Breast epithelium (tissue), 4 donors: ENCODE data around the gene CHST15. TPM values are rescaled to one million over a fixed set of nuclear protein-coding genes. Genes with fewer than 3 reads are reported as not detected.

Experiments
- DNase-seq, 2 donors: peaks; one replicate each; pipeline ENCODE4 v3.0.0-alpha.2; 2019; ENCODE audit warnings: low spot score in 2 of 2
- H3K27ac ChIP-seq, 2 donors: fragments of 200-600 bp; sonication (generic) in 1 of 2; one replicate each; pipeline ENCODE4 v1.5.1; 2016 to 2019; ENCODE audit warnings: mild to moderate bottlenecking in 1 of 2
- H3K27me3 ChIP-seq, 2 donors: fragments of 200-600 bp; sonication (generic) in 1 of 2; one replicate each; pipeline versions ENCODE4 v1.5.1 to v1.6.0; 2017 to 2019; ENCODE audit warnings: control low read depth in 1 of 2, mild to moderate bottlenecking in 1 of 2
- H3K36me3 ChIP-seq: fragments of 200-600 bp; one replicate; pipeline ENCODE4 v1.5.1; 2019
- H3K4me1 ChIP-seq, 2 donors: fragments of 200-600 bp; sonication (generic); one replicate each; pipeline ENCODE4 v1.5.1; 2016 to 2019; ENCODE audit warnings: control low read depth in 1 of 2
- H3K4me3 ChIP-seq, 3 donors: fragments of 200-600 bp; sonication (generic); 1 replicate in 2 of 3; 2 replicates in 1 of 3; pipeline ENCODE4 v1.5.1; 2016 to 2019; ENCODE audit warnings: mild to moderate bottlenecking in 3 of 3, moderate library complexity in 2 of 3
- H3K9me3 ChIP-seq, 2 donors: fragments of 200-600 bp; sonication (generic) in 1 of 2; one replicate each; pipeline ENCODE4 v1.5.1; 2016 to 2019; ENCODE audit warnings: control low read depth in 1 of 2
- CTCF ChIP-seq, 3 donors: fragments of 450-650 bp; IDR thresholded peaks; one replicate each; pipeline ENCODE4 v1.5.1; 2016 to 2017; ENCODE audit warnings: antibody characterized with exemption in 3 of 3, mild to moderate bottlenecking in 3 of 3, moderate library complexity in 3 of 3
- POLR2A ChIP-seq: fragments of 450-650 bp; IDR thresholded peaks from one replicate; pipeline ENCODE4 v1.6.1; 2016; ENCODE audit warnings: antibody characterized with exemption, mild to moderate bottlenecking, moderate library complexity
- POLR2AphosphoS5 ChIP-seq, 3 donors: sonication (generic); formaldehyde crosslinking; IDR thresholded peaks; one replicate each; pipeline ENCODE4 v1.6.1; 2017; ENCODE audit warnings: antibody characterized with exemption in 3 of 3
- intact Hi-C: fragments of 100-400 bp; cut with DNase I; formaldehyde crosslinking; loops from one replicate; pipeline ENCODE4 v1.15.1; 2023; ENCODE audit warnings: low total_unique reads
- total RNA-seq, 3 donors: library from RNA; depleted of rRNA; stranded (reverse); fragments of >200 nt; gene quantifications; one replicate each; pipeline ENCODE4 v1.1.0, GENCODE V29; 2016

CHST15 gene
- total RNA-seq, 3 donors from 2014 or later = 19.0 to 57.8 (median 56.4) TPM

GRCh38 chr10:123988694-123989093 lies 104.7 kb downstream of the CHST15 start:
- Histone ChIP-seq H3K27ac (no peak overlapping the region), H3K4me3 (no peak overlapping the region), H3K9me3 (no peaks in the 10 kb centered on the region), H3K27me3 (peaks cover 3 to 29% of the 10 kb centered on the region in 2 donors), H3K36me3 (no peaks in the 10 kb centered on the region), H3K4me1 (no peaks in the 10 kb centered on the region)
- no peak for TF ChIP-seq CTCF (IDR thresholded peaks at IDR 0.05)
- no peak for TF ChIP-seq POLR2AphosphoS5 (IDR thresholded peaks at IDR 0.05)
- TF ChIP-seq POLR2A = no peak
- intact Hi-C loops = no loop called here
- DNase-seq = no peak

GRCh38 chr10:123986736-123987135 lies 106.7 kb downstream of the CHST15 start:
- H3K27me3 ChIP-seq = peaks cover 0 to 21% of the 10 kb centered on the region in 2 donors
- TF ChIP-seq POLR2A (no peak), POLR2AphosphoS5 (IDR thresholded peaks at IDR 0.05) (no peak), CTCF (IDR thresholded peaks at IDR 0.05) (no peak)
- no peak overlapping the region for H3K4me3 ChIP-seq
- no peaks in the 10 kb centered on the region for H3K9me3 ChIP-seq
- H3K4me1 ChIP-seq = no peaks in the 10 kb centered on the region
- intact Hi-C loops = no loop called here
- DNase-seq = no peak
- H3K27ac ChIP-seq = no peak overlapping the region
- H3K36me3 ChIP-seq = no peaks in the 10 kb centered on the region

GRCh38 chr10:123974406-123974805 lies 119.0 kb downstream of the CHST15 start:
- Histone ChIP-seq H3K4me3 (no peak overlapping the region), H3K27me3 (peaks cover 0 to 39% of the 10 kb centered on the region in 2 donors)

GRCh38 chr10:123972481-123973401 lies 120.7 kb downstream of the CHST15 start:
- intact Hi-C loops = no loop called here
- H3K4me1 ChIP-seq = peaks cover 4 to 5% of the 10 kb centered on the region in 2 donors
- H3K27me3 ChIP-seq = peaks cover 0 to 47% of the 10 kb centered on the region in 2 donors

More at GRCh38 chr10:123974406-123974805, 119.0 kb downstream of the CHST15 start:
- peaks cover 4 to 5% of the 10 kb centered on the region in 2 donors for H3K4me1 ChIP-seq
- intact Hi-C loops = no loop called here
- TF ChIP-seq CTCF (IDR thresholded peaks at IDR 0.05) = no peak
- no peaks in the 10 kb centered on the region for H3K36me3 ChIP-seq
- no peak for DNase-seq
- H3K27ac ChIP-seq = no peak overlapping the region
- H3K9me3 ChIP-seq = peaks cover 6 to 7% of the 10 kb centered on the region in 2 donors

More at GRCh38 chr10:123972481-123973401, 120.7 kb downstream of the CHST15 start:
- TF ChIP-seq POLR2A (no peak), POLR2AphosphoS5 (IDR thresholded peaks at IDR 0.05) (no peak), CTCF (IDR thresholded peaks at IDR 0.05) (no peak)
- H3K4me3 ChIP-seq = peak overlapping the region in 2 of 3 donors; percentile 18 to 58
- no peaks in the 10 kb centered on the region for H3K36me3 ChIP-seq
- peaks cover 6 to 7% of the 10 kb centered on the region in 2 donors for H3K9me3 ChIP-seq
- H3K27ac ChIP-seq = no peak overlapping the region
- DNase-seq = no peak
